ENCODE results near the gene LRP4. TPM values are rescaled to one million over a fixed set of nuclear protein-coding genes. Genes with fewer than 3 reads are reported as not detected.

LRP4 gene
- total RNA-seq, 1 donor from 2014 or later: 0.25 TPM

GRCh38 chr11:46918788-46919513 is 601 bp upstream of the LRP4 start:
- intact Hi-C loops (cut with micrococcal nuclease): loop anchor here (2.0 kb wide), 1 partner anchor 234 kb away; no protein-coding TSS in a partner anchor

GRCh38 chr11:46917762-46918082 is 628 bp downstream of the LRP4 start:
- intact Hi-C loops (cut with micrococcal nuclease): loop anchor here (2.0 kb wide), 1 partner anchor 235 kb away; no protein-coding TSS in a partner anchor

- intact Hi-C loops (cut with micrococcal nuclease): no loop called here
Observed at GRCh38 chr11:46917109-46917761, 1.1 kb downstream of the LRP4 start.

GRCh38 chr11:46916286-46917108 is 1.9 kb downstream of the LRP4 start:
- intact Hi-C loops (cut with micrococcal nuclease): no loop called here

- intact Hi-C loops (cut with micrococcal nuclease): no loop called here
Observed at GRCh38 chr11:46914910-46915309, 3.4 kb downstream of the LRP4 start.

- intact Hi-C loops (cut with micrococcal nuclease): no loop called here
Observed at GRCh38 chr11:46914363-46914762, 4.0 kb downstream of the LRP4 start.

- intact Hi-C loops (cut with micrococcal nuclease): no loop called here
Observed at GRCh38 chr11:46913484-46913883, 4.9 kb downstream of the LRP4 start.

- intact Hi-C loops (cut with micrococcal nuclease): no loop called here
Observed at GRCh38 chr11:46912526-46913150, 5.7 kb downstream of the LRP4 start.

GRCh38 chr11:46907606-46908005 is 10.7 kb downstream of the LRP4 start:
- intact Hi-C loops (cut with micrococcal nuclease): no loop called here

- intact Hi-C loops (cut with micrococcal nuclease): no loop called here
Observed at GRCh38 chr11:46906609-46907041, 11.7 kb downstream of the LRP4 start.

GRCh38 chr11:46905806-46906205 is 12.5 kb downstream of the LRP4 start:
- intact Hi-C loops (cut with micrococcal nuclease): no loop called here

GRCh38 chr11:46903846-46904245 is 14.5 kb downstream of the LRP4 start:
- intact Hi-C loops (cut with micrococcal nuclease): no loop called here

- intact Hi-C loops (cut with micrococcal nuclease): no loop called here
Observed at GRCh38 chr11:46902694-46903093, 15.7 kb downstream of the LRP4 start.

GRCh38 chr11:46901156-46901555 is 17.2 kb downstream of the LRP4 start:
- intact Hi-C loops (cut with micrococcal nuclease): no loop called here

GRCh38 chr11:46900091-46900746 is 18.1 kb downstream of the LRP4 start:
- intact Hi-C loops (cut with micrococcal nuclease): no loop called here

- intact Hi-C loops (cut with micrococcal nuclease): no loop called here
Observed at GRCh38 chr11:46899501-46900025, 18.8 kb downstream of the LRP4 start.

GRCh38 chr11:46898396-46899095 is 19.8 kb downstream of the LRP4 start:
- intact Hi-C loops (cut with micrococcal nuclease): no loop called here

- intact Hi-C loops (cut with micrococcal nuclease): loop anchor here (1.0 kb wide), 1 partner anchor 8 kb away; no protein-coding TSS in a partner anchor
Observed at GRCh38 chr11:46896719-46897406, 21.5 kb downstream of the LRP4 start.

GRCh38 chr11:46895821-46896220 is 22.5 kb downstream of the LRP4 start:
- intact Hi-C loops (cut with micrococcal nuclease): no loop called here

GRCh38 chr11:46894961-46895360 is 23.4 kb downstream of the LRP4 start:
- intact Hi-C loops (cut with micrococcal nuclease): no loop called here

All from T-helper 2 cell treated with Interferon-gamma antibody and Interleukin-4, amounts not matched to agents 100 ng/mL and 5 ng/mL, for 36 hours (primary cell).